ENCODE results near the gene LTB. TPM values are rescaled to one million over a fixed set of nuclear protein-coding genes. Genes with fewer than 3 reads are reported as not detected.
A peak's percentile ranks its signal among the peaks of the same experiment; 100 is the strongest.

The LTB gene
- total and polyA plus RNA-seq, 12 donors, result 0.26 to 10.0 (median 0.65) TPM; not detected in 1

DNA sequence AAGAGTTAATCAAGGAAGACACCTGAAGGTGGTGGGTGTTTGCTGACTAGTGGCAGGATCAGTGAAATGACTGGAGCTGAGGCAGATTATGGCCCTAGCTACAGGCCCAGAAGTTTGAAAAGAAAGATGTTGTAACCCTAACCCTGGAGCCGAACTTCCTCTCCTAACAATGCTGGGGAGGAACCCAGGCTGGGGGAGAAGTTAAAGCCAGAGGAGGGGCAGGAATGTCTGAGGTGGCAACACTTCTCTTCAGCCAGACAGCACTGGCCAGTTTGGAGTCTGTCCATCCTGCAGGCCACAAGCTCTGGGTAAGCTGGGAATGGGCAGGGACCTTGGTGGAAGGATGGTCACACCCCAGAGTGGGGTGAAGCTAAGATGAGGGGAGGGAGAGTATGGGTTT, 3.8 kb upstream of the LTB start, which contains the start of gene LST1:
LST1 (plus strand) TSS at position 270 of the 400 bp plus-strand sequence. CDS start 1,023 bp downstream, outside the sequence.
- H3K27me3 ChIP-seq, result peaks cover 0 to 9% (median 0%) of the 10 kb centered on the region in 7 donors
- intact Hi-C loops (cut with DNase I), result no loop called here
- H3K9me3 ChIP-seq, result no peaks in the 10 kb centered on the region
- peaks cover 0 to 8% (median 0%) of the 10 kb centered on the region in 9 donors for H3K36me3 ChIP-seq
- peaks cover 0 to 74% (median 15%) of the 10 kb centered on the region in 9 donors for H3K4me1 ChIP-seq
- DNase-seq (no peak), ATAC-seq (peak in 7 of 8 donors; percentile 7 to 56 (median 32))
- peak within 1 kb of the TSS in 3 of 10 donors; percentile 11 to 51 (median 20) for H3K4me3 ChIP-seq
- WGBS, 2 donors, result 51 to 61% methylated on average over 1 of the region's 1 CpG
- H3K27ac ChIP-seq, result peak within 1 kb of the TSS in 6 of 10 donors; percentile 22 to 94 (median 44)
- TF ChIP-seq CTCF (IDR thresholded peaks at IDR 0.05), result no peak

GRCh38 chr6:31585491-31585890, 3.3 kb upstream of the LTB start:
- intact Hi-C loops (cut with DNase I), result no loop called here
- 64 to 77% methylated on average over 2 of the region's 2 CpGs for WGBS, 2 donors
- peaks cover 0 to 76% (median 15%) of the 10 kb centered on the region in 9 donors for H3K4me1 ChIP-seq
- H3K4me3 ChIP-seq, result peak overlapping the region in 1 of 10 donors; percentile 51
- H3K27me3 ChIP-seq, result peaks cover 0 to 9% (median 0%) of the 10 kb centered on the region in 7 donors
- peaks cover 0 to 8% (median 0%) of the 10 kb centered on the region in 9 donors for H3K36me3 ChIP-seq
- H3K9me3 ChIP-seq, result no peaks in the 10 kb centered on the region
- no peak for DNase-seq
- peak in 4 of 9 donors; percentile 7 to 42 (median 10) for TF ChIP-seq CTCF (IDR thresholded peaks at IDR 0.05)
- ATAC-seq, result no peak
- H3K27ac ChIP-seq, result peak overlapping the region in 6 of 10 donors; percentile 22 to 94 (median 44)

GRCh38 chr6:31581434-31582229, 592 bp downstream of the LTB start:
- H3K4me3 ChIP-seq, result peak overlapping the region; percentile 36 to 97 (median 82)
- DNase-seq (no peak), ATAC-seq (peak in 7 of 8 donors; percentile 23 to 75 (median 54))
- peak overlapping the region; percentile 41 to 94 (median 86) for H3K27ac ChIP-seq
- intact Hi-C loops (cut with DNase I), result loop anchor here in 6 of 10 donors (1.0 to 5.0 kb wide), 6 partner anchors 15 to 35 kb away; partner anchors contain the start of genes ATP6V1G2 (in 5 of the 6) and NFKBIL1 (in 5 of the 6)
- 24% methylated on average over 21 of the region's 21 CpGs for WGBS, 2 donors
- TF ChIP-seq CTCF (IDR thresholded peaks at IDR 0.05), result no peak
- no peaks in the 10 kb centered on the region for H3K9me3 ChIP-seq
- H3K4me1 ChIP-seq, result peaks cover 0 to 83% (median 13%) of the 10 kb centered on the region in 9 donors
- peaks cover 0 to 19% (median 0%) of the 10 kb centered on the region in 9 donors for H3K36me3 ChIP-seq
- no peaks in the 10 kb centered on the region for H3K27me3 ChIP-seq

GRCh38 chr6:31580807-31581433, 1.3 kb downstream of the LTB start:
- Histone ChIP-seq H3K4me1 (peaks cover 0 to 82% (median 16%) of the 10 kb centered on the region in 9 donors), H3K27ac (peak overlapping the region; percentile 41 to 94 (median 86)), H3K27me3 (no peaks in the 10 kb centered on the region), H3K36me3 (peaks cover 0 to 19% (median 0%) of the 10 kb centered on the region in 9 donors), H3K4me3 (peak overlapping the region; percentile 36 to 97 (median 82)), H3K9me3 (no peaks in the 10 kb centered on the region)
- 0 to 1% methylated on average over 57 to 62 of the region's 62 CpGs for WGBS, 2 donors
- ATAC-seq (peak; percentile 97 to 99 (median 98)), DNase-seq (peak; percentile 89 to 93)
- intact Hi-C loops (cut with DNase I), result loop anchor here in 6 of 10 donors (1.0 to 5.0 kb wide), 6 partner anchors 16 to 34 kb away; partner anchors contain the start of genes ATP6V1G2 (in 5 of the 6) and NFKBIL1 (in 5 of the 6)
- TF ChIP-seq CTCF (IDR thresholded peaks at IDR 0.05), result peak; percentile 96 to 100 (median 99)

Data from heart right ventricle (tissue), 16 donors.